Naive B cell (primary cell): ENCODE results near the gene IFI44L. TPM values are rescaled to one million over a fixed set of nuclear protein-coding genes. Genes with fewer than 3 reads are reported as not detected.

Source experiments
- ATAC-seq, 2 donors: fragments of 150-1000 bp; cut with Tn5 transposase; 2 replicates each; pipeline ENCODE4 v1.10.0; 2021; ENCODE audit warnings: low read depth in 2 of 2, mild to moderate bottlenecking in 2 of 2, moderate library complexity in 2 of 2
- DNase-seq: peaks from one replicate; pipeline ENCODE4 v3.0.0; 2022
- H3K27ac Mint-ChIP-seq, 6 donors: one replicate each; pipeline ENCODE4 v1.8.0; 2020 to 2022; ENCODE audit warnings: mild to moderate bottlenecking in 6 of 6, mixed read lengths in 6 of 6, moderate library complexity in 5 of 6, inconsistent platforms in 2 of 6
- H3K27me3 Mint-ChIP-seq, 3 donors: one replicate each; pipeline ENCODE4 v1.8.0; 2021 to 2022; ENCODE audit warnings: mixed read lengths in 3 of 3, mild to moderate bottlenecking in 1 of 3
- H3K36me3 Mint-ChIP-seq, 2 donors: one replicate each; pipeline ENCODE4 v1.8.0; 2020 to 2022; ENCODE audit warnings: mixed read lengths in 2 of 2, inconsistent platforms in 1 of 2, mild to moderate bottlenecking in 1 of 2
- H3K4me1 Mint-ChIP-seq, 3 donors: one replicate each; pipeline ENCODE4 v1.8.0; 2020 to 2022; ENCODE audit warnings: mixed read lengths in 3 of 3, inconsistent platforms in 1 of 3, mild to moderate bottlenecking in 1 of 3, moderate library complexity in 1 of 3
- H3K4me3 Mint-ChIP-seq, 8 donors: one replicate each; pipeline ENCODE4 v1.8.0; 2020 to 2022; ENCODE audit warnings: mild to moderate bottlenecking in 8 of 8, mixed read lengths in 8 of 8, moderate library complexity in 8 of 8, inconsistent platforms in 2 of 8
- H3K9me3 Mint-ChIP-seq, 7 donors: one replicate each; pipeline ENCODE4 v1.8.0; 2020 to 2022; ENCODE audit warnings: mixed read lengths in 7 of 7, mild to moderate bottlenecking in 5 of 7, inconsistent platforms in 2 of 7, moderate library complexity in 1 of 7
- polyA plus RNA-seq, 6 donors: library from polyadenylated mRNA; unstranded; fragments of 300-500 nt; fragmentation: Illumina TruSeq; gene quantifications; one replicate each; pipeline ENCODE4 v1.2.3, GENCODE V29; 2021; ENCODE audit warnings: low read depth in 6 of 6

IFI44L gene
- polyA plus RNA-seq, 6 donors from 2014 or later: 5.1 to 25.9 (median 5.6) TPM

DNA sequence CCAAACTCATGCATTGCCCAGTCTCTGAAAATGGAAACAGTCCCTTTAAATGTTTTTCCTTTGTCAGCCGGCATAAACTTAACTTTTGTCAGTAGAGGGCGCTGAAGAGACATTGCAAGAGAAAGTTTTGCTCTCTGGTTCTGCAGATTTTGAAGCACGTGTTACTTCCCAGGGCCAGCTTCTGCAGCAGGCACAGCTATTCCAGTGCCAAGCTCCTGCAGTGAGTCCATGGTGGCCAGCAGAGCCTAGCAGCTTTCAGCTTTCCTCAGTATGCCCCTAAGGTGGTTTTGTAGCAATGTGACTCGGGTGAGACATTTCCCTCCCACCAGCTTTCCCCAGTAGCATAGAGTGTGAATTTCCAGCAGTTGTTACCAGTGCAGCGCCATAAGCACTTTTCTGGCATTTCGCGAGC is 2.6 kb upstream of the IFI44L start:
- peak; percentile 63 for DNase-seq
- Mint-ChIP-seq H3K4me1 (peaks cover 22 to 38% (median 37%) of the 10 kb centered on the region in 3 donors), H3K9me3 (no peaks in the 10 kb centered on the region), H3K27me3 (no peaks in the 10 kb centered on the region), H3K36me3 (no peaks in the 10 kb centered on the region), H3K4me3 (peak overlapping the region in 3 of 8 donors; percentile 17 to 79 (median 57)), H3K27ac (peak overlapping the region in 2 of 6 donors; percentile 15 to 39)
- ATAC-seq: peak; percentile 69

DNA sequence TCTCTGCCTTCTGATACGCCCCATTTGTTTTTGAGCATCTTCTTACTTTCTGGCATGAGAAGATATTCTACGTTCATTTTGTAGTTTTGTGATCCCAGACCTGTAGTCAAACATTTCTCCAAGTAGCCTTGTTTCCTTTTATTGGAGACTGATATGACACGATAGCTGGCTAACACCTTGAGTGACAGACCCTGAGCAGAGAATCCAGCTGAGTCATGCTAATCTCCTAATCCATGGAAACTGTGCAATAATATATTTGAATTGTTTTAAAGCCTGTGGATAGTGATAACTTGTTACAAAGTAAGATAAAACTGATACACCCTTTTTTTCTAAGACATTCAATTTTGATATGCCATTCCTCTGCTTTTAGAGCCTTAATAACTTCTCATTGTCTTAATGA is 1.2 kb upstream of the IFI44L start:
- Mint-ChIP-seq H3K4me3 (peak overlapping the region in 6 of 8 donors; percentile 14 to 89 (median 50)), H3K27ac (peak overlapping the region in 5 of 6 donors; percentile 3 to 93 (median 39)), H3K4me1 (peaks cover 28 to 50% (median 49%) of the 10 kb centered on the region in 3 donors), H3K9me3 (no peaks in the 10 kb centered on the region), H3K36me3 (no peaks in the 10 kb centered on the region), H3K27me3 (no peaks in the 10 kb centered on the region)
- DNase-seq (no peak), ATAC-seq (no peak)

DNA sequence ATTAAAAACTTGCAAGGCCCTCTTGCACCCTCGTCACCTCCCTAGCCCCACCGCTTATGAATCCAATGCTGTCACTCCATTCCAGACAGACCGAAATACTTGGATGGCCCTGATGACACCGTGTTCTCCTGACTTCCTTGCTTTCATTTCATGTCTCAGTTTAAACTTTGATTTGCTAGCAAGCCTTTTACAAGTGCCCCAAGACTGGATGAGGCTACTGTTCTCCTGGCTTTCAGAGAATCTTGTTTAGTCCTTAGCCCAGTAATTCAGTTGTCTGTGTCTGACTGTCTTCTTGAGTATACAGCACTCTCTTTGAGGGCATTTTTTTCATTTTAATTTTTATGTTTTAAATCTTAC is 824 bp upstream of the IFI44L start:
- no peaks in the 10 kb centered on the region for H3K27me3 Mint-ChIP-seq
- no peaks in the 10 kb centered on the region for H3K9me3 Mint-ChIP-seq
- no peaks in the 10 kb centered on the region for H3K36me3 Mint-ChIP-seq
- H3K4me1 Mint-ChIP-seq: peaks cover 31 to 53% (median 51%) of the 10 kb centered on the region in 3 donors
- peak overlapping the region in 5 of 6 donors; percentile 3 to 93 (median 48) for H3K27ac Mint-ChIP-seq
- DNase-seq (no peak), ATAC-seq (peak in 1 of 2 donors; percentile 18)
- H3K4me3 Mint-ChIP-seq: peak overlapping the region; percentile 32 to 94 (median 83)

DNA sequence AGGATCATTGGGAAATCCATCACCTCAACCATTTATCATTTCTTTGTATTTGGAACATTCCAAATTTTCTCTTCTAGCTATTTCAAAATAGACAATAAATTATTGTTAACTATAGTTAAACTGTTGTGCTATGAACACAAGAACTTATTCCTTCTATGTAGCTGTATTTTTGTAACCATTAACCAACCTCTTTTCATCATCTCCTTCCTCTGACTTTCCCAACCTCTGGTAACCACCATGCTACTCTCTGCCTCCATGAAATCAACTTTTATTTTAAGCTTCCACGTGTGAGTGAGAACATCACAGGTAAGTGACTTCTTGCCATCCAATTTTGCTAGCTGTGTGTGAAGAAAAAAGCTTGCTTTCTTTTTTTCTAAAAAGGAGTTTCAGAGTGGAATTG is 418 bp downstream of the IFI44L start:
- Mint-ChIP-seq H3K27me3 (no peaks in the 10 kb centered on the region), H3K4me1 (peaks cover 34 to 66% (median 51%) of the 10 kb centered on the region in 3 donors), H3K36me3 (no peaks in the 10 kb centered on the region), H3K9me3 (no peaks in the 10 kb centered on the region), H3K27ac (peak overlapping the region; percentile 21 to 96 (median 91)), H3K4me3 (peak overlapping the region; percentile 67 to 94 (median 84))
- ATAC-seq: no peak
- DNase-seq: no peak

DNA sequence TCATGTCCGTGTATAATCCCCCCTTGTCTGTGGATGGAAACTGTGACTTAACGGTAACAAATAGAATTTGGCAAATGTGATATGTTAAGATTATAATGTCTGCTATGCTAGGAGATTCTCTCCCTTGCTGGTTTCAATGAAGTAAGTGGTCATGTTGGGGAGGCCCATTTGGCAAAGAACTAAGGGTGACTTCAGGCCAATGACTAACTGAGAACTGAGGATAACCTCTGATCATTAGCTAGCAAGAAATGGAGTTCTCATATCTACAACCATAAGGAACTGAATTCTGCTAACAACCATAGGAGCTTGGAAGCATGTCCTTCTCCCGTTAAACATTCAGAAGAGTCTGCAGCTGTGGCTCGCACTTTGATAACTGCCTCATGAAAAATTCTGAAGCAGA is 2.3 kb downstream of the IFI44L start:
- ATAC-seq (no peak), DNase-seq (no peak)
- Mint-ChIP-seq H3K4me1 (peaks cover 31 to 64% (median 50%) of the 10 kb centered on the region in 3 donors), H3K27ac (peak overlapping the region in 3 of 6 donors; percentile 8 to 83 (median 53)), H3K36me3 (no peaks in the 10 kb centered on the region), H3K27me3 (no peaks in the 10 kb centered on the region), H3K4me3 (peak overlapping the region in 6 of 8 donors; percentile 11 to 89 (median 34)), H3K9me3 (no peaks in the 10 kb centered on the region)

DNA sequence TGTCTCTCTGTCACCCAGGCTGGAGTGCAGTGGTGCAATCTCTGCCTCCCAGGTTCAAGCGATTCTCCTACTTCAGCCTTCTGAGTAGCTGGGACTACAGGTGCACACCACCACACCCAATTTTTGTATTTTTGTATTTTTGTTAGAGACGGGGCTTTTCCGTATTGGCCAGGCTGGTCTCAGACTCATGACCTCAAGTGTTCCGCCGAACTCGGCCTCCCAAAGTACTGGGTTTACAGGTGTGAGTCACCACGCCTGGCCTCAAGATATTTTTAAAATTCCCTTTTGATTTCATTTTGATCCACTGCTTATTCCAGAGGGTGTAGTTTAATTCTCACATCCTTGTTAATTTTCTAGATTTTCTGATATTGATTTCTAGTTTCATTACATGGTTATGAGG is 3.8 kb downstream of the IFI44L start:
- peak overlapping the region in 5 of 8 donors; percentile 11 to 89 (median 24) for H3K4me3 Mint-ChIP-seq
- no peak for DNase-seq
- no peaks in the 10 kb centered on the region for H3K9me3 Mint-ChIP-seq
- no peak for ATAC-seq
- H3K27me3 Mint-ChIP-seq: no peaks in the 10 kb centered on the region
- H3K27ac Mint-ChIP-seq: peak overlapping the region in 4 of 6 donors; percentile 41 to 76 (median 60)
- H3K36me3 Mint-ChIP-seq: peaks cover 0 to 7% of the 10 kb centered on the region in 2 donors
- peaks cover 29 to 58% (median 43%) of the 10 kb centered on the region in 3 donors for H3K4me1 Mint-ChIP-seq

DNA sequence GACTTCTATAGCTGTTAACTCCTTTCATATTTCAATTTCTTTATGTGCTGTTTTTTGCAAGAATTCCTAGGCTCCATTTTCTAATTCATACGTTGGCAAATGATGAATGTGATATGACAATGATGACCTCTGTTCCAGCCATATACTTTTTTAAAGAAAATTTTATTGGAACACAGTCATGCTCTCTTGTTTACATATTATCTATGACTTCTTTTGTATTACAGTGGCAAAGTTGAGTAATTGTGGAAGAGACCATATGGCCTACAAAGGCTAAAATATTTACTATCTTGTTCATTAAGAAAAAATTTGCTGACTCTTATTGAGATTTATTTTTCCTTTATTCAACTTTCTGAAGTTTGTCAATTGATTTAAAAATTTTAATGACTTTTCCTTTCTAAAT is 7.1 kb downstream of the IFI44L start:
- H3K36me3 Mint-ChIP-seq: peaks cover 0 to 7% of the 10 kb centered on the region in 2 donors
- DNase-seq (no peak), ATAC-seq (no peak)
- H3K9me3 Mint-ChIP-seq: no peaks in the 10 kb centered on the region
- no peak overlapping the region for H3K27ac Mint-ChIP-seq
- no peaks in the 10 kb centered on the region for H3K27me3 Mint-ChIP-seq
- peaks cover 15 to 32% (median 16%) of the 10 kb centered on the region in 3 donors for H3K4me1 Mint-ChIP-seq
- H3K4me3 Mint-ChIP-seq: no peak overlapping the region

DNA sequence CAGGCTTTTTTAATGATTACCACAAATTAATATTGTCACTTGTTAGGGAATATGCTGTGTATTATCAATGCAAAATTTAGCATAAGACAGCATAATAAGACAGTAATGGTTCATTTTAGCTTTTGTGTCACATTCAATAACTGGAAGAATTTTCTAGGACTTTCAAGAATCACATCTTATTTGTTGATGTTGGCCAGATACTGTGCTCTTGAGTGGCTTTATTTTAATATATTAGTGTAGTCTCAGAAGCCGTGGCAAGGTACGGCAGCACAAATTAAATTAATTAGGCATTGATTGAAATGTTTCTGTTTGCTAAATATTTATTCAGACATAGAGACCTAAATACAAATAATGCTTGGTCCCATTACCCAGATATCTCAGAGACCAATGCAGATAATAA is 10.4 kb downstream of the IFI44L start:
- ATAC-seq (no peak), DNase-seq (no peak)
- no peak overlapping the region for H3K4me3 Mint-ChIP-seq
- no peaks in the 10 kb centered on the region for H3K27me3 Mint-ChIP-seq
- H3K27ac Mint-ChIP-seq: no peak overlapping the region
- H3K36me3 Mint-ChIP-seq: peaks cover 0 to 7% of the 10 kb centered on the region in 2 donors
- peaks cover 0 to under 1% (median 0%) of the 10 kb centered on the region in 3 donors for H3K4me1 Mint-ChIP-seq
- peaks cover 0 to 10% (median 0%) of the 10 kb centered on the region in 7 donors for H3K9me3 Mint-ChIP-seq

DNA sequence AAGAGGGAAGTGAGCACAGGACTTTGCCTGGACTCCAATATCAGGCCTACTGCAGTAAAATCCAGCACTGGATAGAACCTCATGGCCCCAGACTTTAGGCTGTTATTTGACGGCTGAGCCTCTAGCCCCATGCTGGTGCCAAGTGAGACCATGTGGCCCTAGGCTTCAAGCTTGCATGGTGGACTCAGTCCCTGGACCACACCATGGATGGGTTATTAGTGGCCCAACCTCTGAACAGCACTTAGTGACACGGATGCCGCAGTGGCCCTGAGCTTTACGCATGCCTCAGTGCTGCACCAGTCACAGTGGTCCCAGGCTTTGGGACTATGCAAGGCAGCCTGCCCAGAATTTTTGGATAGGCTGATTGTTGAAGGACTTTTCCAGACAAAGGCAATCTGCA is 13.0 kb downstream of the IFI44L start:
- Mint-ChIP-seq H3K9me3 (peaks cover 0 to 10% (median 0%) of the 10 kb centered on the region in 7 donors), H3K27ac (no peak overlapping the region), H3K27me3 (no peaks in the 10 kb centered on the region), H3K4me1 (no peaks in the 10 kb centered on the region), H3K36me3 (peaks cover 0 to 6% of the 10 kb centered on the region in 2 donors), H3K4me3 (no peak overlapping the region)
- DNase-seq (no peak), ATAC-seq (no peak)

DNA sequence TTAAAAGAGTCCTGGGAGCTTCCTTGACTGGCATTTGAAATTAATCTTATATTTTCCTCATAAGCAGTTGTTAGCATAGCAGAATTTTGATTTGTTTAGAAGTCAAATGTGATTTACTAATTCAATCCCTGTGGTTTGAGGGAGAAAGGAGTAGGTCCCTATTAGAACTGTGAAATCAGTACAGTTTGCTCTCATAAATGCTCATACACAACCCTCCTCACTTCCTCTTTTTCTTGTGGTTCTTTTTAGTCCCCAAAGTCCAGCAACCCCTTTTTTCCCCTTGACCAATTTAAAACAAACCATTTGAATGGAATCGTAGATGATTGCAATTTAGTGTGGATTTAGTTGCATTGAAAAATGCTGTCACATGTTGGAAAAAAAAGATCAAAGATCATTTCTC is 20.2 kb downstream of the IFI44L start:
- peaks cover 0 to 1% (median 0%) of the 10 kb centered on the region in 7 donors for H3K9me3 Mint-ChIP-seq
- ATAC-seq (no peak), DNase-seq (no peak)
- no peak overlapping the region for H3K4me3 Mint-ChIP-seq
- peaks cover 0 to 5% (median 4%) of the 10 kb centered on the region in 3 donors for H3K4me1 Mint-ChIP-seq
- peak overlapping the region in 1 of 6 donors; percentile 38 for H3K27ac Mint-ChIP-seq
- peaks cover 6 to 16% of the 10 kb centered on the region in 2 donors for H3K36me3 Mint-ChIP-seq
- H3K27me3 Mint-ChIP-seq: no peaks in the 10 kb centered on the region

DNA sequence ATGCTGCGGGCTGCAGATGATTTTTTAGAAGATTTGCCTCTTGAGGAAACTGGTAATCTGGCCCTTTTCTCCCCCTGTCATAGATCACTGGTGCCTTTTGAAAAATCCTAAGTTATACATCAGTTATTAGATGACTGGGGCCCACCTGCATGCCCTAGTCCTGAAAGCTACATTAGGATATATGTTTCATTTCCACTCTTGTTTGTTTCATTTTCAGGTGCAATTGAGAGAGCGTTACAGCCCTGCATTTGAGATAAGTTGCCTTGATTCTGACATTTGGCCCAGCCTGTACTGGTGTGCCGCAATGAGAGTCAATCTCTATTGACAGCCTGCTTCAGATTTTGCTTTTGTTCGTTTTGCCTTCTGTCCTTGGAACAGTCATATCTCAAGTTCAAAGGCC is 21.3 kb downstream of the IFI44L start:
- H3K36me3 Mint-ChIP-seq: peaks cover 6 to 19% of the 10 kb centered on the region in 2 donors
- no peak overlapping the region for H3K27ac Mint-ChIP-seq
- no peak for ATAC-seq
- peaks cover 0 to 7% (median 2%) of the 10 kb centered on the region in 7 donors for H3K9me3 Mint-ChIP-seq
- H3K27me3 Mint-ChIP-seq: no peaks in the 10 kb centered on the region
- DNase-seq: no peak
- H3K4me3 Mint-ChIP-seq: no peak overlapping the region
- H3K4me1 Mint-ChIP-seq: peaks cover 0 to 11% (median 10%) of the 10 kb centered on the region in 3 donors

DNA sequence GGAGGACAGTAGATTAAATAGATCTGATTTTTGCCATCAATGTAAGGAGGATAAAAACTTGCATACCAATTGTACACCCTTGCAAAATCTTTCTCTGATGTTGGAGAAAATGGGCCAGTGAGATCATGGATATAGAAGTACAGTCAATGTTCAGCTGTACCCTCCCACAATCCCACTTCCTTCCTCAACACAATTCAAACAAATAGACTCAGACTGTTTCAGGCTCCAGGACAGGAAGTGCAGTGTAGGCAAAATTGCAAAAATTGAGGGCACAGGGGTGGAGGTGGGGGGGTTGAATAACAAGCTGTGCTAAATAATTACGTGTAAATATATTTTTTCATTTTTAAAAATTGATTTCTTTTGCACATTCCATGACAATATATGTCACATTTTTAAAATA is 25.5 kb downstream of the IFI44L start:
- Mint-ChIP-seq H3K4me1 (peaks cover 10 to 25% (median 14%) of the 10 kb centered on the region in 3 donors), H3K36me3 (peaks cover 20 to 26% of the 10 kb centered on the region in 2 donors), H3K9me3 (peaks cover 3 to 27% (median 17%) of the 10 kb centered on the region in 7 donors), H3K27ac (peak overlapping the region in 1 of 6 donors; percentile 73), H3K4me3 (peak overlapping the region in 1 of 8 donors; percentile 12), H3K27me3 (no peaks in the 10 kb centered on the region)
- ATAC-seq: no peak
- DNase-seq: no peak

DNA sequence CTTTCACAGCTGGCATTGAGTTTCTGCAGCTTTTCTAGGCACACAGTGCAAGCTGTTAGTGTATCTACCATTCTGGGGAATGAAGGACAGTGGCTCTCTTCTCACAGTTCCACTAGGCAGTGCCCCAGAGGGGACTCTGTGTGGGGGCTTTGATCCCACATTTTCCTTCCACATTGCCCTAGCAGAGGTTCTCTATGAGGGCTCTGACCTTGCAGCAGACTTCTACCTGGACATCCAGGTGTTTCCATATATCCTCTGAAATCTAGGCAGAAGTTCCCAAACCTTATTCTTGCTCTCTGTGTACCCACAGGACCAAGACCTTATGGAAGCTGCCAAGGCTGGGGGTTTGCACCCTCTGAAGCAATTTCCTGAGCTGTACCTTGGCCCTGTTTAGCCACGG is 27.0 kb downstream of the IFI44L start:
- Mint-ChIP-seq H3K27me3 (no peaks in the 10 kb centered on the region), H3K4me3 (no peak overlapping the region), H3K27ac (no peak overlapping the region), H3K4me1 (peaks cover 15 to 41% (median 23%) of the 10 kb centered on the region in 3 donors), H3K9me3 (peaks cover 3 to 27% (median 17%) of the 10 kb centered on the region in 7 donors), H3K36me3 (peaks cover 17 to 20% of the 10 kb centered on the region in 2 donors)
- DNase-seq (no peak), ATAC-seq (no peak)

DNA sequence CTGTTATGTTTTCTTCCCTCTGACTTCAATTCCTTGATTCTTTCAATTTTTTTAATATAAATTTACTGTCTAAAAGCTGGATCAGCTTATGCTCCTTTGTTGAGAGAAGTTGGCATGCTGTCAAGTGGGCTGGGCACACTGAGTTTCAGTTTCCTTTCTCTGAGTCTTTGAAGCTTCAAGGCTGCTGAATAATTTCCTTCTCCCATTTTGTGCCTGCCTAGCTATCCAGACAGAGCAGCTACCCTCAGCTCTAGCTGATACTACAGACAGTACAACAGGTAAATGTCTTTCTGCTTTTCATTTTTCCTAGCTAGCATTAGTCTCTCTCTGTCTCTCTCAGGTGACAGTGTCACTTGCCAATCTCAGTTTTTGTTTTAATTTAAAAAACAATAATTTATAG is 29.4 kb downstream of the IFI44L start, which contains the start of gene IFI44:
Gene IFI44 (plus strand): TSS at position 204 of the 400 bp plus-strand sequence. CDS start 365 bp downstream, outside the sequence.
- ATAC-seq (peak; percentile 94 to 96), DNase-seq (peak; percentile 39)
- Mint-ChIP-seq H3K4me3 (peak within 1 kb of the TSS; percentile 70 to 91 (median 85)), H3K27me3 (no peaks in the 10 kb centered on the region), H3K9me3 (peaks cover 3 to 27% (median 17%) of the 10 kb centered on the region in 7 donors), H3K4me1 (peaks cover 19 to 46% (median 27%) of the 10 kb centered on the region in 3 donors), H3K27ac (peak within 1 kb of the TSS; percentile 39 to 85 (median 60)), H3K36me3 (peaks cover 14 to 15% of the 10 kb centered on the region in 2 donors)
